CD4-positive, alpha-beta T cell treated with Interleukin-4 for 4 hours (primary cell): ENCODE measurements around the gene TRIM61.
"Not testable (repeated sequence)": the region's sequence is repeated elsewhere in the genome, so short reads cannot be mapped to it uniquely, and the experiment has no call there.

Source experiments
- DNase-seq: peaks from one replicate; pipeline ENCODE4 v3.0.0-alpha.2; 2020

TRIM61 gene

DNA sequence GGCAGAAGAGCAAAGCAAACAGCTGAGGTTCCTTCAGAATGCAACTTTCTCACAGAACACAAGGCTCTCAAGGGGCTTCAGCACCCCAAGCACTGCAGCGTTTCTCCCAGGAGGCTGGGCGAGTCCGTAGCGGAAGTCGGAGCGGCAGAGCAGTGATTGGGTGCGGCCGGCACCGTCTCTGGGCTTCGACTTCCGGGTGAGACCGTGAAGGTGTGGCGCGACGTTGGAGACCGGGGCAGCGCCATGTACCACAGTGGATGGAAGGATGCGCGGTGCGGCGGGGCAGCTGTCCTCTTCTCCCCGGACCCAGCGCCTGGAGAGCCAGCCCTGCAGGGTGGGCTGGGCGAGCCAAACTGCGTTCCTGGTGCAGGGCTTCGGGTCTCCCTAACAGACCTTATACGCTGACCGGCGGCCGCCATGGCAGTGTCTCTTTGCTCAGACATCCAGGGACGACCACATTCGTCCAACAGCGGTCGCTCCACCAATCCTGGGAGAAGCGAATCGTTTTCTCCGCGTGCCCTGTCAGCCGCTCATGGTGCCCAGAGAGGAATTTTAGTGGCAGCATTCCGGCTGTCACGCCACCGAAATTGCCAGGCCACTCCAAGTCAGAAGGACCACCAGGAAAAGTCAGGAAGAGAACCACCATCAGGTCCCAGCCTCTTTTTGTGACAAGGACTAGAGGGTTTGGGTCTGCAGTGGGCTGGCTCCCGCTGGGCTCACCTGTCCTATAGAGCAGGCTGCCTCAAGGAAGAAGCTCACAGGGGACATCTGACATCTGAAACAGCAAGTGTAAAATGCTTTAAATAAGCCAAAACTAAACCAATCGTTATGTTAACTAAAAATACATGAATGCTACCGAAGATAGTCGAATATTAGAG, 20.5 kb downstream of the TRIM61 start:
- DNase-seq: peak; percentile 72

DNA sequence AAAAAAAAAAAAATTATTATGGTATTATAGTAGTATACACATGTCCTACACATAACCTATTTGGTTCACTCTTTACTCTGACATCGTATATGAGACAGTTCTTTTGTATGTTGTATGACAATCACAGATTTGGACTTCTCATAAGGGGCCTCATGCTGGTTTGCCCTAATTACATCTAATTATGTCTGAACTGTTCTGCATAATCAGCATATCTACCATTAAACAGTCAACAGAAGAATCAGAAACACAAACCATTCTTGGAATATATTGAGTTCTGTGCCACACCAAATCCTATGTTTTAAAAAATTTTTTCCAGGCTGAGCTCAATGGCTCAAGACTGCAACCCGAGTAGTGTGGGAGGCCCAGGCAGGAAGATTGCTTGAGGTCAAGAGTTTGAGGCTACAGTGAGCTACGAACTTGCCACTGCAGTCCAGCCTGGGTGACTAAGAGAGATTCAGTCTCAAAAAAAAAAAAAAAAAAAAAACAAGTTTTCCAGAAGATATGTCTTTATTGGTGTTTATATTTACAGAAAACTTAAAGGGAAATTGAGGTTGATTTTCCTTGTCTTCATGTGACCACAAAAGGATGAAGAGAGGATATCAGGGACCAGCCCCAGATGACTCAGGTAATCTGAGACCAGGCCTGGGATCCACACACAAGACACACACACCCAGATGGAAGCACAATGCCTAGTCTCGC, 22.2 kb downstream of the TRIM61 start:
- no peak for DNase-seq

DNA sequence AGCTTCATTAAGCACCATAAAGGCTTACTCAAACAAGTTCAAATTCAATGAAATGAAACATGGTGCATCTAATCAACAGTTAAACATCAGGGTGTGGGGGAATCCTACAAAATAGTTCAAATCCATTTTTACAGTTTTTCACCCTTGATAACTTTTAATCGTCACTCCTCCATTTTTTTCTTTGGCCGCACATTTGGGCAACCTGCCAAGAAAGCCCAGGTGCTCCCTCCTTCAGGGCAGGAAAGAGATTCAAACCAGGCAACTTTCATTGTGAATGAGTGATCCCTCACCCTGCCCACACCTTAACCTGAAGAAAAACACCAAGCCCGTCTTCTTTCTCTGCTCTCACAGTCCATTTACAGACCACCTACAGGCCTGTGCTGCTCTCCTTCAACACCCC, 24.9 kb downstream of the TRIM61 start:
- no peak for DNase-seq

DNA sequence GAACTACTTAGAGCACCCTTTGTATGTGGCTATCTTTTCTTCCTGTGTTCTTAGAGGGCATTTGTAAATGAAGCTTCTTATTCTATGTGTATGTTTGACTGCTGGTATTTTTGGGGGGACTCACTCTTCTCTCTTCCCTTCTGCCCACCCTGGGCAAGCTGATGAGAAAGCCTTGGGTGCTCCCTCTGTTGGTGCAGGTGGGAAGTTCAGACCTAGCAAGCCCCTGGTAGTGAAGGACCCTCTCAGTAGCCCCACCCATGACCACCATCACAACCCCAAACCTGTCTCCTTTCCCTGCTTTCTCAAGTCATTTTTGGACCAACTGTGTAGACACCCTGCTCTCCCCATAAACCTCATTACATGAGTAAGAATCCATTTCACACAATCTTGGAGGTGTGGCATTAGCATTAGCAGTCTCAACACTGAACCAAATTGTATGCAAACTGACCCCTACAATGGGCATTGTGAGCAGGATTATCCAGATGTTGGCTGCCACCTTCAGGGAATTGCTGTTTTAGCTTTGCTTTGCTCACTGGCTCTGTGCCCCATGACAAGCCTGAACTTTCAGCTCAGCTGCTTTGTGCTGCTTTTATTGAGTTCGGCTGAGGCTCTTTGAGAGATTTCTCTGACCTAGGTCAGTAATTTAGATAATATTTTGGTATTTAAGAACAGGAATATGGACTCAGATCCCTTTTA, 27.9 kb downstream of the TRIM61 start:
- no peak for DNase-seq

DNA sequence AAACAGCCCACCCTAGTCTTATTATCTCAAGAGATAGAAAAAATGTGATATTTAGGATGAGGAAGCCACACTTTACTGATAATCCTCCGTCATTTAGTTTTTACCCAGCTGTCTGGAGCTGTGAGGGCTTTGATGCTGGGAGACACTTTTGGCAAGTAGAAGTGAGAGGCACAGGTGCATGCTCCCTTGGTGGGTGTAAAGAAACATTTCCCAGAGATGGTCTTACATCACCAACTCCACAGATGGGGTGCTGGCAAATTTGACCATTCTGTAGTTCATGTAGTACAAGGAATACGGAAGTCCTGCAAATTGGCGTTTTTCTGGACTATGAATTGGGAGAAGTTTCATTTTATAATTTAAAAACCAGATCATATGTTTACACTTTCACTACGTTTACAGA, 28.5 kb downstream of the TRIM61 start:
- no peak for DNase-seq

DNA sequence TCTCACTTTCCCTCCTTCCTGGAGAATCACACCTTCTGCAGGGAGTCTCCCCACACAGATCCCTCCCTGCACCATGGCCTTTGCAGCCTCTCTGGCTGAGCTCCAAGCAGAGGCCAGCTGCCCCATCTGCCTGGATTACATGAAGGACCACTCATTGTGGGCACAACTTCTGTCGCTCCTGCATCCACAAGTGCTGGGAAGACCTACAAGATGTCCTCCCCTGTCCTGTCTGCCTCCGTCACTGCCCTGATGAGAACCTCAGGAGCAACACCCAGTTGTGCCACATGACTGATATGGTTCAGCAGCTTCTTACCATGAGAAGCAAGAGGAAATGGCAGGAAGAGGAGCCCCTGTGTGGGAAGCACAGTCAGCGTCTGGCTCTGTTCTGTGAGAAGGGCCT, 29.5 kb downstream of the TRIM61 start:
- DNase-seq: not testable (repeated sequence)

DNA sequence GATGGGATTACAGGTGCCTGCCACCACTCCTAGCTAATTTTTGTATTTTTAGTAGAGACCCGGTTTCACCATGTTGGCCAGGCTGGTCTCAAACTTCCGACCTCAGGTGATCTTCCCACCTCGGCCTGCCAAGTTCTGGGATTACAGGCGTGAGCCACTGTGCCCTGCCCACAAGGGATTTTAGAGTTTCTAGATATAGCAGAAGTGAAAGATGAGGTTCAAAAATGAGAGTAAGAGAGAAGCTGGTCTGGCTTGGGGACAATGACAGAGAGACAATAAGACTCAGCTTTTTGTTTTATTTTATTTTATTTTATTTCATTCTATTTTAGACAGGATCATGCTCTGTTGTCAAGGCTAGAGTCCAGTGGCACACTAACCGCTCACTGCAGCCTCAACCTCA, 30.6 kb downstream of the TRIM61 start:
- DNase-seq: no peak

DNA sequence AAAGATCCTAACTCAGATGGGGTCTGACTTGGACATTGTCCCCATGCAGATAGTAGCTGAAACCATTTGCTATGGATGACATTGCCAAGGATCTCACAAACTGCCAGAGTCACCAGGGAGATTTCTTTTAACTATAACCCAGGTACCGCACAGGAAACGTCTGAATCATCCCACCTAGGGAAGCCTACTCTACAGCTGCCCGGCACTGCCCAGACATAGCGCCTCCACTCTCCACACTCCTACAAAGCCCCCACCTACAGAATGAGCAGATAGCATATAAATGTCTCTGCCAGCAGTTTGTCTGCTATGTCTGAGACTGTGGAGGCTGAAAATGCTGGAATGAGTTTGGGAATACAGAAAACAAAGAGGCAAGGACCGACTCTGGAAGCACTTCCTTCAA, 32.3 kb downstream of the TRIM61 start:
- DNase-seq: no peak

DNA sequence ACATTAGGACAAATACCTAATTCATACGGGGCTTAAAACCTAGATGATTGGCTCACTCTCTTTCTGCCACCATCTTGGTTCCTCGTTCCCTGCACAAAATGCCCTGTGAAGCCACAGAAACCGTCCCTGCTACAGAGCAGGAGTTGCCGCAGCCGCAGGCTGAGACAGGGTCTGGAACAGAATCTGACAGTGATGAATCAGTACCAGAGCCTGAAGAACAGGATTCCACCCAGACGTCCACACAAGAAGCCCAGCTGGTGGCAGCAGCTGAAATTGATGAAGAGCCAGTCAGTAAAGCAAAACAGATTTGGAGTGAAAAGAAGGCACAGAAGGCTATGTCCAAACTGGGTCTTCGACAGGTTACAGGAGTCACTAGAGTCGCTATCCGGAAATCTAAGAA, 34.3 kb downstream of the TRIM61 start:
- DNase-seq: no peak

DNA sequence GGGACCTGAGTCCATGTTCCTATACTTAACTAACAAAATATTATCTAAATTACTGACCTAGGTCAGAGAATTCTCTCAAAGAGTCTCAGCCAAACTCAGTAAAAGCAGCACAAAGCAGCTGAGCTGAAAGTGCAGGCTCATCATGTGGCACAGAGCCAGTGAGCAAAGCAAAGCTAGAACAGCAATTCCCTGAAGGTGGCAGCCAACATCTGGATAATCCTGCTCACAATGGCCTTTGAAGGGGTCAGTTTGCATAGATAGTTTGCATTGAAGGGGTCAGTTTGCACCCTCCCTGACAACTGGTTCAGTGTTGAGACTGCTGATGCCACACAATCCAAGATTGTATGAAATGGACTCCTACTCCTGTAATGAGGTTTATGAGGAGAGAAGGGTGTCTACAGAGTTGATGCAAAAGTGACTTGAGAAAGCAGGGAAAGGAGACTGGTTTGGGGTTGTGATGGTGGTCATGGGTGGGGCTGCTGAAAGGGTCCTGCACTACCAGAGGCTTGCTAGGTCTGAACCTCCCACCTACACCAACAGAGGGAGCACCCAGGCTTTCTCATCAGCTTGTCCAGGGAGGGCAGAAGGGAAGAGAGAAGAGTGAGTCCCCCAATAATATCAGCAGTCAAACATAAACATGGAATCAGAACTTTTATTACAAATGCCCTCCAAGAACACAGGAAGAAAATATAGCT, 39.7 kb downstream of the TRIM61 start:
- no peak for DNase-seq

DNA sequence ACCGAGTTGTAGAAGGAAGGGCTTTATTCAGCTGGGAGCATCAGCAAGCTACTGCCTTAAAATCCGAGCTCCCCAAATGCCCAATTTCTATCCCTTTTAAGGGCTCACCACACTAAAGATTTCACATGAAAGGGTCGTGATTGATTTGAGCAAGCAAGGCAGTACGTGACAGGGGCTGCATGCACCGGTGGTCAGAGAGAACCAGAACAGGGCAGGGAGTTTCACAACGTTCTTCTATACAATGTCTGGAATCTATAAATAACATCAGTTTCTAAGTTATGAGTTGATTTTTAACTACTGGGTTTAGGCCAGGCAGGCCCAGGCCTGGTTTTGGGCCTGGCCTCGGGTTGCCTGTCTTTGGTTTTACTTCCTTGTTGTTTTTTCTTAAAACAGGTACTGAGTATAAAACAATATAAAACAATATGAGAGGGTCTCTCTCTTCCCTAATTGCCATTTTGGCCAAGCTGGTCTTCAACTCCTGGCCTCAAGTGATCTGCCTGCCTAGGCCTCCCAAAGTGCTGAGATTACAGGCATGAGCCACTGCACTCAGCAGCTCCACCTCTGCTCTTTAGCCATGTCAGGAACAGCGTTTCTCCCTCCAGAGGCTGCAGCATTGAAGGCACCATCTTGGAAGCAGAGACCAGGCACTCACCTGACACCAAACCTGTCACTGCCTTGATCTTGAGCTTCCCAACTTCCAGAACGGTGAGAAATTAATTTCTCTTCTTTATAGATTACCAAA, 41.4 kb downstream of the TRIM61 start:
- DNase-seq: not testable (repeated sequence)

DNA sequence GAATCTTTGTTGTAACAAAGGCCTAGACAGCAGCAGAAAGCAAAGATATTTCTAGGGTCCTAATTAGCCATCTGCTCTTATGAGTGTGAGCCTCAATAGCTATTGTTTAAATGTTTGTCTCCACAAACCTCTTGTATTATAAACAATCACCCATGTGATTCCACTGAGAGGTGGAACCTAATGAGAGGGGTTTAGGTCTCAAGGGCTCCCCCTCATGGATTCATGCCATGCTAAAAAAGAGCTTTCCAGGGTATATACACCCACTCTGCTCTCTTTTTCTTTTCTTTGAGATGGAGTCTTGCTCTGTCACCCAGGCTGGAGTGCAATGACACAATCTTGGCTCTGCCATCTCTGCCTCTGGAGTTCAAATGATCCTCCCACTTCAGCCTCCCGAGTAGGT, 42.1 kb downstream of the TRIM61 start:
- DNase-seq: no peak

DNA sequence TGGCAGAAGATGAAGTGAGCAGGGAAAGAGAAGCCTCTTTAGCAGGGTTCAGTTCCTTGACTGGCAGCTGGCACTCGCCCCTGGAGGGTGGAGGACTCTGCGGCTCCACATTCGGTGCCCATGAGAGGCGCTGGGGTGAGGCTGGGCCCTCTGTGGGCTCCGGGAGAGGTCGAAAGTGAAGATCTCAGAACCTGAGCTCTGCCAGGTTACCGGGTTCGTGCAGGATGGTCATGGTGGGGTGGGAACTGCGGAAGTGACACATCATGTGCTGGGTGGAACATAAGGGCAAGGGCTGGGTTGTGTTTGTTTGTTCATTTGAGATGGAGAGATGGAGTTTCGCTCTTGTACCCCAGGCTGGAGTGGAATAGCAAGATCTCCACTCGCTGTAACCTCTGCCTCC, 44.2 kb downstream of the TRIM61 start:
- no peak for DNase-seq

DNA sequence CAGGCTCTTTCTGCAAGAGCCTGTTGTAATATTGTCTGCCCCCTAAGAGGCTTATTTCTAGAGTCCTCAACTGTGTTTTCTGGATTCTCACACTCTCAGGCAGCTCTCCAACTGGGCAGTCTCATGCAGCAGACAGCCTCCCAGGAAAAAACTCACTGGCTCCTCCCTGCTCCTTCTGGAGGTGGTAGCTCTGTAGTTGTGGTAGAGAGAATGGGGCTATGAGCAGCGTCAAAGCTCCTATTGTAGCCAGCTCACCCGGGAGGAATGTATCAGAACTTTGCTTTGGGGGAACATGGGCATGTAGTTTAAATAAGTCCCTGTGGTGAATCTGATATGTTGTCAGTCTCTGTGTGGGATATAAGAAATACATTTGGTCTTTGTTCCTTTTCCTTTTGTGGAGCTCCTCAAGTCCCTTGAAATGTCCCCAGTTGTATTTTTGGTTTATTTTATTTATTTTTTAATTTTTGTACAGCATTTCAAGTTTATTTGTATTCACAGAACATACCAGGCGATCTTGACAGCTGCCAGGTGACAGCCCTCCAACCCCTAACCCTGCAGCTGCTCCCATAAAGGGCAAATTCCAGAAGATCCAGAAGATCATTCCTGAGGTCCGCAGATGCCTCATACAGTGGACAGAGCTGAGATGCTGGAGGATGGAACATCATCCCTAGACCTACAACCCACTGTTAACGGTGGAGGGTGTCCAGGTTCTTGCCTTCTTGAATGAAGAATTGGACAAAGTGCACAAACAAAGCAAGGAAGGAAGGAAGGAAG, 45.7 kb downstream of the TRIM61 start:
- DNase-seq: no peak

DNA sequence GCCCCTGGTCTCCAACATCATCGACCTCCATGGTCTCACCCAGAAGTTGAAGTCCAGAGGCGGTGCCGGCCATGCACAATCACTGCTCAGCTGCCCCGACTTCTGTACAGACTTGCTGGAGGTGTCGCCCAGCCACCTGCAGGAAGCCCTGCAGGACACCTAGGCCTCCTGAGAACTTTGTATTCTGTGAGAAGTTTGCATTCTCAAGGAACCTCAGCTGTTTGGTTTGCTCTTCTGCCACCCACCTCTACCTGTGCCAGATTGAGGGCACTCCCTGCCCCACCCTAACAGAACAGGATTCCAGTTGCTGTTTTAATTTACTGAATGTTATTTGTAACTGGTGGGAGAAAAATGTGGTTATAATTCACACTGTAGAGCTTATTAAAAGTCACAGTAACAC, 46.8 kb downstream of the TRIM61 start:
- no peak for DNase-seq

DNA sequence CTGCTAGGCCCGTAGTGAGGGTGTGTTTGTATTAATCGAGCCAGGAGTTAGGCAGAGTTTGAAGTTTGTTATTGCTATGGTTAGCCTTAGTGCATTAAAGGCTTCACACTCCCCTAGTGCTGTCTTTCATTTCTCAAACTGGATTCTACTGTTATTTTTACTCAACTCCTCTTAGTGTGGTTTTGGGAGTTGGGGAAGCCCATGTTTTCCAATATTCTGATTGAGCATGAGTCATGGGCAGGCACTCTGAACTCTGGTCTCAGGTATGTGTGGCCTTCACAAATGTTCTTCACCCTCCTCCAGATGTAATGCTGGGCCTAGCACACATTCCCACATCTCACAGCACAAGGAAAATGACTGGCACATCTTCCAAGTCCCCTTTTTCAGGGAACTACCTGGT, 50.4 kb downstream of the TRIM61 start:
- DNase-seq: not testable (repeated sequence)

DNA sequence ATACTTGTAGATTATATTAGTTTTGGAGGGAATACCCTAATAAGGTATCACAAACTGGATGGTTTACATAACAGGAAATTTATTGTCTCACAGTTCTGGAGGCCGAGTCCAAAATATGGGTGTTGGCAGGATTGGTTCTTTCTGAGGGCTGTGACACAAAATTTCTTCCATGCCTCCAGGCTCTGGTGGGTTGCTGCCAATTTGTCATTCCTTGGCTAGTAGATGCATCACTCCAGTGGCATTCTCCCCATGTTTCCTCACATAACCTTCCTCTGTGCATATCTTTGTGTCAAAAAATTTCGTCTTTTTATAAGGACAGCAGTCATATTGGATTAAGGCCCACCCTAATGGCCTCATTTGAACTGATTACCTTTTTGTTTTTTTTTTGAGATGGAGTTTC, 51.2 kb downstream of the TRIM61 start:
- no peak for DNase-seq

DNA sequence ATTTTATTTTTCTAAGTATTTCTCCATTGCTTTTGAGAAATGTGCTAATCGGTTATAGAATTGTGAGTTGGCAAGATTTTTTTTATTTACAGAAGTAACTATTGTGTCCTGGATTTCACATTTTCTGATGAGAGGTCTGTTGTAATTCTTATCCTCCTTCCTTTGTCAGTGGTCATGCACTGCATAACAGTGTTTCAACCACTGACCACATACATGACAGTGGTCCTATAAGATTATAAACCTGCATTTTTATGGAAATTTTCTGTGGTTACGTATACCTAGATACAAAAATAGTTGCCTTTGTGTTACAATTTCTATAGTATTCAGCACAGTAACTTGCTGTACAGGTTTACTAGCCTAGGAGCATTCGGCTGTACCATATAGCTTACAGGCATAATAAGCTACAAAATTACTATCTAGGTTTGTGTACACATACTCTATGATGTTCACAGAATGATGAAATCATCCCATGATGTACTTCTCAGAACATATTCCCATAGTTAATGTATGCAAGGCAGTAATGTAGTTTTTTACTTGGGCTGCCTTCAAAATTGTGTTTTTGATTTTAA, 52.7 kb downstream of the TRIM61 start:
- DNase-seq: no peak

DNA sequence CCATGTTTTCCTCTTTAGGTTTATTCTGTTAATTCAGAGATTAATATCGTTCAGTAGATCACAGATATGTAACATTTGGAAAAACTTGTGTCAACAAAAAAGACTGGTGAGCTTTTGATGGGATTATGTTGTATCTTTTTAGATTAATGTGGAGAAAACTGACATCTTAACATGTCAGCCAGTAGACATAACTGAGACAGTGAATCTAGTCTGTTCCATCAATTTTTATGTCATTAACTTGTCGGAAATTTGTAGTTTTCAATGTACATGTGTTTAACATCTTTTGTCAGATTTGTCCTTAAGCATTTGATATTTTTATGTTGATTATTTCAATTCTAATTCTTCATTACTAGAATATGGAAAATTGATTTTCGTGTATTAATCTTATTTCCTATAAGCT, 58.5 kb downstream of the TRIM61 start:
- DNase-seq: no peak
